GM10266 (cell line): Measurements from ENCODE around the gene ZNF692.

Experiments
- DNase-seq: peaks from one replicate; pipeline ENCODE4 v3.0.0; 2012; ENCODE audit errors: extremely low spot score
- CTCF ChIP-seq: IDR thresholded peaks from 2 replicates; pipeline ENCODE4 v1.5.1; 2012; ENCODE audit warnings: mild to moderate bottlenecking, low read depth; ENCODE audit not compliant: control insufficient read depth, insufficient read depth; ENCODE audit errors: missing control alignments

ZNF692 gene

GRCh38 chr1:248858096-248858890, 592 bp downstream of the ZNF692 start:
- peak; percentile 81 for DNase-seq
- peak; percentile 73 for TF ChIP-seq CTCF

- DNase-seq = no peak
- TF ChIP-seq CTCF = no peak
Observed at GRCh38 chr1:248857749-248858095, 1.2 kb downstream of the ZNF692 start.

- no peak for DNase-seq
- TF ChIP-seq CTCF = no peak
Observed at GRCh38 chr1:248857201-248857600, 1.7 kb downstream of the ZNF692 start.

GRCh38 chr1:248856176-248856575, 2.7 kb downstream of the ZNF692 start:
- DNase-seq = no peak
- no peak for TF ChIP-seq CTCF

GRCh38 chr1:248855580-248855979, 3.3 kb downstream of the ZNF692 start:
- no peak for TF ChIP-seq CTCF
- no peak for DNase-seq

- DNase-seq = no peak
- no peak for TF ChIP-seq CTCF
Observed at GRCh38 chr1:248853663-248854375, 5.1 kb downstream of the ZNF692 start.
